Measurements from ENCODE around the gene GRM4.

GRCh38 chr6:34059136-34059731, 86.7 kb downstream of the GRM4 start:
- TF ChIP-seq POLR2A (IDR thresholded peaks at IDR 0.05): no peak
- no peak for TF ChIP-seq CTCF (IDR thresholded peaks at IDR 0.05)

Measured in Peyer's patch (tissue), 4 donors.